ENCODE data around the gene SMARCA1. TPM values are rescaled to one million over a fixed set of nuclear protein-coding genes. Genes with fewer than 3 reads are reported as not detected.

SMARCA1 gene
- total RNA-seq, 1 experiment from 2014 or later: 35.6 TPM

DNA sequence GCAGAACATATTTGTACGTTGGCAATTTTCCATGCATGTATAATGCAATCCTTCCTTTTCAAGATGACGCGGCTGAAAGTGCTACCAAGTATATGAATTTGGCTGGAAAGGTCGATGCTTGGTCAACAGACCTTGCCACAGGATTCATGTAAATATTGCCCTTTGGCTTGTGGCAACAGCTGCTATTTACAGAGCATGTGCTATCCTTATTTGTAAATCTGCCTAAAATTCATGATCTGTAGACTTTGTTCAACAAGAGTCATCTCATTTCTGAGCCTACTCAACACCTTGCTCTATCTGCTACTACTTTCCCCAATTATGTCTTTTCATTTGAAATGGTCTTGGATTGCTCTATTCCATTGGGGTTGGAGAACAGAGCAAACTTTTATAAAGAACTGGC, 1.9 kb upstream of the SMARCA1 start:
- intact Hi-C loops (cut with micrococcal nuclease): loop anchor here (2.0 kb wide), 1 partner anchor 32 kb away; no protein-coding TSS in a partner anchor
- Histone ChIP-seq H3K27ac (ENCODE audit: low read length) (no peak overlapping the region), H4K20me1 (ENCODE audit: low read length) (no peaks in the 10 kb centered on the region), H3K4me1 (ENCODE audit: insufficient read depth, low read length) (no peaks in the 10 kb centered on the region), H3K79me2 (ENCODE audit: low read length) (peaks cover 19% of the 10 kb centered on the region), H2AFZ (ENCODE audit: low read length) (no peak overlapping the region), H3K9ac (ENCODE audit: low read length) (no peak overlapping the region), H3K27me3 (ENCODE audit: low read length) (no peaks in the 10 kb centered on the region), H3K9me2 (replicated peaks; ENCODE audit: low read length) (no peaks in the 10 kb centered on the region), H3K36me3 (ENCODE audit: low read depth, low read length) (no peaks in the 10 kb centered on the region), H3F3A (ENCODE audit: low read length, unreplicated experiment) (peaks cover 4% of the 10 kb centered on the region), H3K9me3 (ENCODE audit: low read length) (no peaks in the 10 kb centered on the region), H3K4me3 (ENCODE audit: low read length) (no peak overlapping the region), H3K4me2 (ENCODE audit: low read length) (no peak overlapping the region)
- ChIA-PET POLR2A (ENCODE audit: unreplicated experiment) (no interaction called here), CTCF (no interaction called here)
- ATAC-seq (0 out of 2 replicates have a peak, but pooled peaks have one; percentile 6), DNase-seq (peak; percentile 5)
- TF ChIP-seq, protein P1, sequence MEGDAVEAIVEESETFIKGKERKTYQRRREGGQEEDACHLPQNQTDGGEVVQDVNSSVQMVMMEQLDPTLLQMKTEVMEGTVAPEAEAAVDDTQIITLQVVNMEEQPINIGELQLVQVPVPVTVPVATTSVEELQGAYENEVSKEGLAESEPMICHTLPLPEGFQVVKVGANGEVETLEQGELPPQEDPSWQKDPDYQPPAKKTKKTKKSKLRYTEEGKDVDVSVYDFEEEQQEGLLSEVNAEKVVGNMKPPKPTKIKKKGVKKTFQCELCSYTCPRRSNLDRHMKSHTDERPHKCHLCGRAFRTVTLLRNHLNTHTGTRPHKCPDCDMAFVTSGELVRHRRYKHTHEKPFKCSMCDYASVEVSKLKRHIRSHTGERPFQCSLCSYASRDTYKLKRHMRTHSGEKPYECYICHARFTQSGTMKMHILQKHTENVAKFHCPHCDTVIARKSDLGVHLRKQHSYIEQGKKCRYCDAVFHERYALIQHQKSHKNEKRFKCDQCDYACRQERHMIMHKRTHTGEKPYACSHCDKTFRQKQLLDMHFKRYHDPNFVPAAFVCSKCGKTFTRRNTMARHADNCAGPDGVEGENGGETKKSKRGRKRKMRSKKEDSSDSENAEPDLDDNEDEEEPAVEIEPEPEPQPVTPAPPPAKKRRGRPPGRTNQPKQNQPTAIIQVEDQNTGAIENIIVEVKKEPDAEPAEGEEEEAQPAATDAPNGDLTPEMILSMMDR (conservative IDR thresholded peaks at IDR 0.05; ENCODE audit: low read depth, low read length): no peak
- no peak for TF ChIP-seq EZH2phosphoT487 (IDR thresholded peaks at IDR 0.05; ENCODE audit: borderline replicate concordance, low read length)
- no peak for TF ChIP-seq EZH2 (IDR thresholded peaks at IDR 0.05; ENCODE audit: low read length, unreplicated experiment)
- BruUV-seq (replicated peaks): no TSS peak

DNA sequence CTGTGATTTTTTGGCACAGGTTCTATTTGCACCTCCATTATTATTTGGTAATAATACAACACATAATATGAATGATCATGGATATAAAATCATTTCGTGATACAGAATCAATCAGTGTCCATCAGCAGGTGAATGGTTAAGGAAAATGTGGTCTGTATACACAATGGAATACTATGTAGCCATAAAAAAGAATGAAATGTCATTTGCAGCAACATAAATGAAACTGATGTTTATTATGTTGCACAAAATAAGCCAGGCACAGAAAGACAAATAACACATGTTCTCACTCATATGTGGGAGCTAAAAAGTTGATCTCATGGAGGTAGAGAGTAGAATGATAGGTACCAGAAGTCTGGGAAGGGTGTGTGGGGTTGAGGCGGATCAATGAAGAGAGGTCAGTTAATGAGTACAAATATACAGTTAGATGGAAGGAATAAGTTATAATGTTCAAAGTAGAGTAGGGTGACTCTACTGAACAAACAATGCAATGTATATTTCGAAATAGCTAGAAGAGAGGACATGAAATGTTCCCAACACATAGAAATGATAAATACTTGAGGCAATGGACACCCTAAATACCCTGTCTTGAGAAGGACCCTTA, 1.1 kb upstream of the SMARCA1 start:
- H2AFZ ChIP-seq (ENCODE audit: low read length): no peak overlapping the region
- H4K20me1 ChIP-seq (ENCODE audit: low read length): no peaks in the 10 kb centered on the region
- intact Hi-C loops (cut with micrococcal nuclease): loop anchor here (2.0 kb wide), 1 partner anchor 32 kb away; no protein-coding TSS in a partner anchor
- BruUV-seq (replicated peaks): no TSS peak
- ATAC-seq (no peak), DNase-seq (no peak)
- peaks cover 4% of the 10 kb centered on the region for H3F3A ChIP-seq (ENCODE audit: low read length, unreplicated experiment)
- no peak overlapping the region for H3K9ac ChIP-seq (ENCODE audit: low read length)
- ChIA-PET POLR2A (ENCODE audit: unreplicated experiment) (no interaction called here), CTCF (no interaction called here)
- H3K4me3 ChIP-seq (ENCODE audit: low read length): no peak overlapping the region; the same call in 1 of the 2 replicates
- no peaks in the 10 kb centered on the region for H3K9me2 ChIP-seq (replicated peaks; ENCODE audit: low read length)
- TF ChIP-seq, protein P1 (conservative IDR thresholded peaks at IDR 0.05; ENCODE audit: low read depth, low read length): no peak
- TF ChIP-seq EZH2phosphoT487 (IDR thresholded peaks at IDR 0.05; ENCODE audit: borderline replicate concordance, low read length): no peak
- no peak for TF ChIP-seq EZH2 (IDR thresholded peaks at IDR 0.05; ENCODE audit: low read length, unreplicated experiment)
- no peaks in the 10 kb centered on the region for H3K36me3 ChIP-seq (ENCODE audit: low read depth, low read length)
- H3K79me2 ChIP-seq (ENCODE audit: low read length): peaks cover 28% of the 10 kb centered on the region
- H3K4me1 ChIP-seq (ENCODE audit: insufficient read depth, low read length): no peaks in the 10 kb centered on the region
- no peak overlapping the region for H3K27ac ChIP-seq (ENCODE audit: low read length)
- H3K27me3 ChIP-seq (ENCODE audit: low read length): no peaks in the 10 kb centered on the region
- no peaks in the 10 kb centered on the region for H3K9me3 ChIP-seq (ENCODE audit: low read length)
- peak overlapping the region; percentile 89; the same call in 1 of the 2 replicates for H3K4me2 ChIP-seq (ENCODE audit: low read length)
